Measurements from ENCODE around the gene HLA-DPB1.
"Not testable (repeated sequence)": the region's sequence is repeated elsewhere in the genome, so short reads cannot be mapped to it uniquely, and the experiment has no call there.

The HLA-DPB1 gene

GRCh38 chr6:33075568-33076405 lies at the start of gene HLA-DPB1:
HLA-DPB1 (plus strand) TSS chr6:33075990; CDS start chr6:33076042, 52 bp downstream.
- DNase-seq, result no peak

- DNase-seq, result no peak
Measured at GRCh38 chr6:33028220-33028849, 47.5 kb upstream of the HLA-DPB1 start.

GRCh38 chr6:33029328-33030184 lies 46.2 kb upstream of the HLA-DPB1 start:
- DNase-seq, result no peak

- DNase-seq, result no peak
Measured at GRCh38 chr6:33030245-33030644, 45.5 kb upstream of the HLA-DPB1 start.

- DNase-seq, result no peak
Measured at GRCh38 chr6:33034554-33034953, 41.2 kb upstream of the HLA-DPB1 start.

GRCh38 chr6:33036535-33036934 lies 39.3 kb upstream of the HLA-DPB1 start:
- no peak for DNase-seq

GRCh38 chr6:33040157-33040556 lies 35.6 kb upstream of the HLA-DPB1 start:
- DNase-seq, result no peak

GRCh38 chr6:33049323-33050013 lies 26.3 kb upstream of the HLA-DPB1 start:
- no peak for DNase-seq

- no peak for DNase-seq
Measured at GRCh38 chr6:33050014-33050810, 25.6 kb upstream of the HLA-DPB1 start.

- DNase-seq, result no peak
Measured at GRCh38 chr6:33052627-33053026, 23.2 kb upstream of the HLA-DPB1 start.

- no peak for DNase-seq
Measured at GRCh38 chr6:33053230-33053629, 22.6 kb upstream of the HLA-DPB1 start.

- no peak for DNase-seq
Measured at GRCh38 chr6:33057222-33058150, 18.3 kb upstream of the HLA-DPB1 start.

GRCh38 chr6:33061987-33062386 lies 13.8 kb upstream of the HLA-DPB1 start:
- no peak for DNase-seq

GRCh38 chr6:33063435-33063834 lies 12.4 kb upstream of the HLA-DPB1 start:
- DNase-seq, result not testable (repeated sequence)

GRCh38 chr6:33064723-33065122 lies 11.1 kb upstream of the HLA-DPB1 start:
- no peak for DNase-seq

- DNase-seq, result no peak
Measured at GRCh38 chr6:33065312-33065711, 10.5 kb upstream of the HLA-DPB1 start.

GRCh38 chr6:33066917-33067521 lies 8.8 kb upstream of the HLA-DPB1 start:
- DNase-seq, result no peak

GRCh38 chr6:33069021-33069738 lies 6.6 kb upstream of the HLA-DPB1 start:
- no peak for DNase-seq

GRCh38 chr6:33070909-33071308 lies 4.9 kb upstream of the HLA-DPB1 start:
- no peak for DNase-seq

GRCh38 chr6:33071569-33071968 lies 4.2 kb upstream of the HLA-DPB1 start:
- no peak for DNase-seq
